BE2C (cell line): ENCODE data around the gene CDH22.
A peak's percentile ranks its signal among the peaks of the same experiment; 100 is the strongest.

Experiments
- DNase-seq: peaks from one replicate; pipeline ENCODE4 v3.0.0-alpha.2; 2020
- H3K27me3 ChIP-seq: fragments of 250-450 bp; sonication (Bioruptor Pico); 2 replicates; pipeline ENCODE4 v1.5.1; 2020; ENCODE audit warnings: mild to moderate bottlenecking
- H3K36me3 ChIP-seq: fragments of 250-450 bp; sonication (Bioruptor Pico); 2 replicates; pipeline ENCODE4 v1.5.1; 2020; ENCODE audit warnings: mild to moderate bottlenecking
- H3K4me1 ChIP-seq: fragments of 250-450 bp; sonication (Bioruptor Pico); 2 replicates; pipeline ENCODE4 v1.5.1; 2020
- H3K4me3 ChIP-seq: 2 replicates; pipeline ENCODE4 v1.5.1; 2011; ENCODE audit warnings: low read depth, low read length
- H3K9me3 ChIP-seq: fragments of 250-450 bp; sonication (Bioruptor Pico); 2 replicates; pipeline ENCODE4 v1.5.1; 2020
- TF ChIP-seq, protein P1 (sequence below): IDR thresholded peaks from 2 replicates; pipeline ENCODE4 v1.5.1; 2012; ENCODE audit warnings: mild to moderate bottlenecking, low read depth, low read length

CDH22 gene

DNA sequence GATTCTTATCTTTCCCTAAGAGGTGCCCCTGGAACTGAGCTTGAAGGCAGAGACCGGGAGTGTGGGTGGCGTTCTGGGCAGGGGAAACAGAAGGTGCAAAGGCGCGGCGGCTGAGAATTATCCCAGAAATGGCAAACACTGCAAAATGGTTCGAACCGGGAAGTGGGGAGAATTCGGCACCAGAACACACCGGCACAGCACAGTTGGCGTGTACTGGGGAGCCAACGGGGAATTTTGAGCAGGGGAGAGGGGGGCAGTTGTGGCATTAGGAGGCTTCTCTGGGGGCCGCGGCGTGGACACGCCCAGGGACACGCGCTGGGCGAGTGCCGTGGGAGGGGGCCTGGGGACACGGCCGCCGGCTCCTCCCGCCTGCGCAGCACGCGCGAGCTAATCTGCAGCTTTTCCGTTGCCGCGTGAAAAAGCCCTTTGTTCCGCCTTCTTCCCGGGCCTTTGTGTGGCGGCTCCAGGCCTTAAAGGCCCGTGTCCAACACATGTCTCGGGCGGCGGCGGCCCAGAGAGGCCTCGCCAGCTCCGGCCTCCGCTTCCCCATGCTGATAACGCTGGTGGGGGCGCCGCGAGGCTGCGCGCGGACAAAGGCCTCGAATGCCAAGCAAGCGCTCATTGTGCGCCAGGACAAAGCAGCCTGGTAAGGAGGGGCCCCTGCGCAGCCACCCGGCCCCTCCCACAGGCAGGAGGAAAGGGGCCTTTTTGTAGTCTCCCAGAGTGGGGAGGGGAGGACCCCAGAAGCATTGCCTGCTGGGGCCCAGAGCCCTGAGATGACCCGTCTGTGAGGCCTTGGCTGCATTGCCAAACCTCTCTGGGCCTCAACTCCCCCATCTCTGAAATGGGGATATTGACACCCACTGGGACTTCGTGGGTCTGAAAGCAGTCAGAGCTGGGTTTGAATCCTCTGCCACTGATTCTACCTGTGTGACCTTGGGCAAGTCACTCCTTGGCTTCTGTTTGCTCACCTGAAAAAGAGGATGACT lies 107.4 kb downstream of the CDH22 start:
- DNase-seq: no peak
- no peaks in the 10 kb centered on the region for H3K27me3 ChIP-seq

DNA sequence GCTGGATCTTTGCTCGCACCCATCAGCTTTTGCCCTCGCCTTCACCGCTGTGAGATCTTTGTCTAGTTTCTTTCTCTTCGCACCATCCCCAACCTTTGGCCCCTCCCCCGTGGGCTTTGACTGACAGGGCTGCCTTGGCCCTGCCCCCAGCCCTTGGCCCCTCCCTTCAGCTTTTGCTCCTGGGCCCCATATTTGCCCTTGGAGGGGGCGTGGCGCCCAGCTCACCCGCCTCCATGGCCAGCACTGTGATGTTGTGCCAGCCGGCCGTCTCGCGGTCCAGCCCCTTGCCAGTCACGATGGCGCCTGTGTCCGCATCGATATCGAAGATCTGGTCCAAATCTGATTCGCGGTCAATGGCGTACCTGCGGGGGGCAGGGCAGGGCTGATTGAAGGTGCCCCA lies 109.1 kb downstream of the CDH22 start:
- Histone ChIP-seq H3K36me3 (no peaks in the 10 kb centered on the region), H3K4me3 (no peak overlapping the region), H3K4me1 (peaks cover 18% of the 10 kb centered on the region), H3K9me3 (no peaks in the 10 kb centered on the region), H3K27me3 (no peaks in the 10 kb centered on the region)
- TF ChIP-seq, protein P1, sequence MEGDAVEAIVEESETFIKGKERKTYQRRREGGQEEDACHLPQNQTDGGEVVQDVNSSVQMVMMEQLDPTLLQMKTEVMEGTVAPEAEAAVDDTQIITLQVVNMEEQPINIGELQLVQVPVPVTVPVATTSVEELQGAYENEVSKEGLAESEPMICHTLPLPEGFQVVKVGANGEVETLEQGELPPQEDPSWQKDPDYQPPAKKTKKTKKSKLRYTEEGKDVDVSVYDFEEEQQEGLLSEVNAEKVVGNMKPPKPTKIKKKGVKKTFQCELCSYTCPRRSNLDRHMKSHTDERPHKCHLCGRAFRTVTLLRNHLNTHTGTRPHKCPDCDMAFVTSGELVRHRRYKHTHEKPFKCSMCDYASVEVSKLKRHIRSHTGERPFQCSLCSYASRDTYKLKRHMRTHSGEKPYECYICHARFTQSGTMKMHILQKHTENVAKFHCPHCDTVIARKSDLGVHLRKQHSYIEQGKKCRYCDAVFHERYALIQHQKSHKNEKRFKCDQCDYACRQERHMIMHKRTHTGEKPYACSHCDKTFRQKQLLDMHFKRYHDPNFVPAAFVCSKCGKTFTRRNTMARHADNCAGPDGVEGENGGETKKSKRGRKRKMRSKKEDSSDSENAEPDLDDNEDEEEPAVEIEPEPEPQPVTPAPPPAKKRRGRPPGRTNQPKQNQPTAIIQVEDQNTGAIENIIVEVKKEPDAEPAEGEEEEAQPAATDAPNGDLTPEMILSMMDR: no peak
- DNase-seq: no peak

More for the DNA sequence above, 107.4 kb downstream of the CDH22 start:
- Histone ChIP-seq H3K4me1 (peaks cover 11% of the 10 kb centered on the region), H3K9me3 (no peaks in the 10 kb centered on the region), H3K36me3 (no peaks in the 10 kb centered on the region), H3K4me3 (no peak overlapping the region)
- TF ChIP-seq, protein P1: no peak

DNA sequence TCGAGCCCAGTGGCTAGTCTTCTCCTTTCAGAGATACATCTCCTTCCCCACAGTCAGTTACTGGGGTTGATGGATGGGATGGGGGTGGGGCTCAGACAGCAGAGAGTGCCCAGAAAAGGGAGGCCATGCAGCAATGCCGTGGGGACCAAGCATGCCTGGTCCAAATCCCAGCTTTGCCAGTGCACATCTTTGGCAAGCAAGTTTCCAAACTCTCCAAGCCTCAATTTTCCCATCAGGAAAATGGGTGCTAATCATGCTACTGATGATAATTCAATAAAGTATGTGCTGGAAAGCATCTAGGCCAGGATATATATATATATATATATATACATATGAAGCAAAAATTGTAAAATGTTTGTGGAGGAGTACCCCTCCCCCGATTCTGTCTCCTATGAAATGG lies 111.3 kb downstream of the CDH22 start:
- Histone ChIP-seq H3K36me3 (no peaks in the 10 kb centered on the region), H3K4me1 (peaks cover 29% of the 10 kb centered on the region), H3K27me3 (no peaks in the 10 kb centered on the region), H3K9me3 (no peaks in the 10 kb centered on the region), H3K4me3 (no peak overlapping the region)
- TF ChIP-seq, protein P1: no peak
- DNase-seq: no peak

DNA sequence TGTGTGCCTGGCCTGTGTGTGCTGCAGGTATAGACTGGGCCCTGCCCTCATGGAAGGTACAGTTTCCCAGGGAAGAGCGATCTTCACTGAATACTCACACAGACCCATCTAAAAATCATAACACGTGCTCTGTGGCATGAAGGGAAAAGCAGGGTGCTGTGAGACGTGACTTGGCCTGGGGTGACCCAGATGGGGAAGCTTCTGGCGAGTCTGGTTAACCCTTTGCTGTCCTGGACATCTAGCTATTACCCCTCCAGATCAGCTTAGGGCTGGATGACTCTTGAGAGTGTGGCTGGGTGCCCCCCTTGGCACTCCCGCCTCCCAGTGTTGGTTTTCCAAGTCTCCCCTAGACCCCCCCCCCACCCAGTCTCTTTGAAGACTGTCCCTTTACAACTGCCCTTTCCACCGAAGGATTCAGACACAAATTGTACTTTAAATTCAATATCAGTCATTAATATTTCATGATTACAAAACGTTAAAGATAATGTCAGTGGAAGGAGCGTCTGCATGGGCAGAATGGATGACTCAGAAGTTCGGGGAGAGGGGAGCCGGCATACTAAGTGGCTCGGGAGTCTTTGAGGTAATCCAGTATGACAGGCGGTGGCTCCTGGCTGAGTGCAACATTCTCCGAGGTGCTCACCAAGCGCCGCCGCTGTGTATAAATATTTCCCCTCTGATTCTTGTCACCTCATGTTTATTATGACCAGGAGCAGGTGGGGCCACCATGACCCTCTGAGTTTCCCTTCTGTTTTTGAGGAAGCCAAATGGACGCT lies 112.8 kb downstream of the CDH22 start:
- TF ChIP-seq, protein P1: no peak
- H3K9me3 ChIP-seq: no peaks in the 10 kb centered on the region
- no peaks in the 10 kb centered on the region for H3K36me3 ChIP-seq
- H3K27me3 ChIP-seq: no peaks in the 10 kb centered on the region
- DNase-seq: peak; percentile 74
- H3K4me3 ChIP-seq: no peak overlapping the region
- peaks cover 34% of the 10 kb centered on the region for H3K4me1 ChIP-seq

DNA sequence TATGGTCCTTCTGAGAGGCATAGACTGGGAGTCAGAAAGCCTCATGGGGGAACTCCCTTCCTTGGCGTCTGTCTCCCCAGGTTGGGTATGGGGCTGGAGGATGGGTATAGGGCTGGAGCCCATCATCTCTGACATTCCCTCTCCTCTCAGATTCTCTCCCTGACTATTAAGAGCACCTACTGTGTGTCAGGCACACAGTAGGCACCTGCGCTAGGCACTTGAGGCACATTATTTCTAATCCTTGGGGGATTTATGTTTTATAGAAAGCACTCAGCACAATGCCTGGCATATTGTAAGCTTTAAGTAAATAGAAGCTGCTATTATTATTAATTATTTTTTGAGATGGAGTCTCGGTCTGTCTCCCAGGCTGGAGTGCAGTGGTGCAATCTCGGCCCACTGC lies 113.9 kb downstream of the CDH22 start:
- H3K4me1 ChIP-seq: peaks cover 34% of the 10 kb centered on the region
- H3K27me3 ChIP-seq: no peaks in the 10 kb centered on the region
- H3K4me3 ChIP-seq: no peak overlapping the region
- no peak for DNase-seq
- TF ChIP-seq, protein P1: no peak
- no peaks in the 10 kb centered on the region for H3K9me3 ChIP-seq
- no peaks in the 10 kb centered on the region for H3K36me3 ChIP-seq
